Measurements from ENCODE around the gene ZNF675.

GRCh38 chr19:23716792-23717191 lies 29.8 kb upstream of the ZNF675 start:
- TF ChIP-seq POLR2AphosphoS5 (IDR thresholded peaks at IDR 0.05; ENCODE audit: low read depth, low read length): no peak
- TF ChIP-seq POLR2A (IDR thresholded peaks at IDR 0.05; ENCODE audit: low read depth, low read length): no peak
- TF ChIP-seq TAF1 (IDR thresholded peaks at IDR 0.05; ENCODE audit: low read depth, low read length): no peak
- no peak for TF ChIP-seq SPI1 (IDR thresholded peaks at IDR 0.05; ENCODE audit: low read depth, low read length)
